Sigmoid colon (tissue), 7 donors: ENCODE measurements around the gene CPLX1. TPM values are rescaled to one million over a fixed set of nuclear protein-coding genes. Genes with fewer than 3 reads are reported as not detected.
A peak's percentile ranks its signal among the peaks of the same experiment; 100 is the strongest.

Experiments used
- DNase-seq: peaks from one replicate; pipeline ENCODE4 v3.0.0-alpha.2; 2019
- H3K27ac ChIP-seq, 4 donors: fragments of 200-600 bp; sonication (generic); one replicate each; pipeline ENCODE4 v1.5.1; 2016 to 2019; ENCODE audit warnings: mild to moderate bottlenecking in 1 of 4
- H3K27me3 ChIP-seq, 3 donors: fragments of 200-600 bp; sonication (generic); one replicate each; pipeline ENCODE4 v1.5.1; 2019; ENCODE audit warnings: mild to moderate bottlenecking in 1 of 3
- H3K36me3 ChIP-seq, 4 donors: fragments of 200-600 bp; sonication (generic); one replicate each; pipeline ENCODE4 v1.5.1; 2016 to 2019
- H3K4me1 ChIP-seq, 4 donors: fragments of 200-600 bp; sonication (generic); one replicate each; pipeline ENCODE4 v1.5.1; 2017 to 2019
- H3K4me3 ChIP-seq, 4 donors: fragments of 200-600 bp; sonication (generic); one replicate each; pipeline ENCODE4 v1.5.1; 2017 to 2019; ENCODE audit warnings: mild to moderate bottlenecking in 2 of 4, moderate library complexity in 1 of 4
- H3K9me3 ChIP-seq, 4 donors: fragments of 200-600 bp in 3 of 4; sonication (generic) in 3 of 4; one replicate each; pipeline versions ENCODE4 v1.5.1 to v1.6.1; 2013 to 2019
- CTCF ChIP-seq, 4 experiments: fragments of 450-650 bp in 3 of 4; fragments of 200-600 bp in 1 of 4; IDR thresholded peaks; one replicate each; pipeline ENCODE4 v1.5.1; 2016 to 2019; ENCODE audit warnings: antibody characterized with exemption in 4 of 4, mild to moderate bottlenecking in 3 of 4, moderate library complexity in 2 of 4
- EP300 ChIP-seq, 4 donors: sonication (generic); formaldehyde crosslinking; IDR thresholded peaks; one replicate each; pipeline ENCODE4 v1.6.1; 2017; ENCODE audit warnings: antibody characterized with exemption in 4 of 4
- POLR2A ChIP-seq, 2 donors: fragments of 450-650 bp; IDR thresholded peaks; one replicate each; pipeline ENCODE4 v1.6.1; 2016; ENCODE audit warnings: antibody characterized with exemption in 2 of 2, mild to moderate bottlenecking in 2 of 2, moderate library complexity in 2 of 2
- POLR2AphosphoS5 ChIP-seq, 4 donors: sonication (generic); formaldehyde crosslinking; IDR thresholded peaks; one replicate each; pipeline ENCODE4 v1.6.1; 2017; ENCODE audit warnings: antibody characterized with exemption in 4 of 4
- WGBS, 2 donors: extraction: QIAGEN DNeasy Blood & Tissue Kit; methylation state at CpG; one replicate each; pipeline ENCODE4 v1.1.7; 2013; 5-methylcytosine and 5-hydroxymethylcytosine counted together
- intact Hi-C: fragments of 100-400 bp; cut with DNase I; formaldehyde crosslinking; loops from one replicate; pipeline ENCODE4 v1.15.1; 2023
- polyA plus RNA-seq, 3 donors: library from polyadenylated mRNA; stranded (reverse); fragments of 200-250 nt; gene quantifications; one replicate each; pipeline ENCODE4 v1.2.3, GENCODE V29; 2013
- total RNA-seq, 4 donors: library from RNA; depleted of rRNA; stranded (reverse); fragments of >200 nt; gene quantifications; one replicate each; pipeline ENCODE4 v1.1.0, GENCODE V29; 2016
- donor health status: healthy with polysubstance abuse.
- donor health status: Bipolar disorder and iron deficiency.
- donor health status: healthy.

CPLX1 gene
- total and polyA plus RNA-seq, 7 donors = 0.23 to 3.0 (median 0.49) TPM

GRCh38 chr4:749698-750666, 75.9 kb downstream of the CPLX1 start:
- DNase-seq = no peak

GRCh38 chr4:748461-748860, 77.5 kb downstream of the CPLX1 start:
- no peak overlapping the region for H3K27ac ChIP-seq
- intact Hi-C loops = no loop called here
- H3K27me3 ChIP-seq = no peaks in the 10 kb centered on the region
- H3K4me1 ChIP-seq = peaks cover 0 to 15% (median 0%) of the 10 kb centered on the region in 4 donors
- H3K4me3 ChIP-seq = no peak overlapping the region
- H3K36me3 ChIP-seq = peaks cover 4 to 41% (median 9%) of the 10 kb centered on the region in 4 donors
- DNase-seq = no peak
- TF ChIP-seq CTCF (IDR thresholded peaks at IDR 0.05) = no peak
- no peak for TF ChIP-seq EP300 (IDR thresholded peaks at IDR 0.05)
- TF ChIP-seq POLR2AphosphoS5 (IDR thresholded peaks at IDR 0.05) = no peak
- TF ChIP-seq POLR2A (IDR thresholded peaks at IDR 0.05) = no peak
- H3K9me3 ChIP-seq = no peaks in the 10 kb centered on the region
- 95% methylated on average over 19 of the region's 19 CpGs for WGBS, 2 donors

More at GRCh38 chr4:749698-750666, 75.9 kb downstream of the CPLX1 start:
- TF ChIP-seq POLR2AphosphoS5 (IDR thresholded peaks at IDR 0.05) = peak in 1 of 4 donors; percentile 16
- no peak for TF ChIP-seq POLR2A (IDR thresholded peaks at IDR 0.05)
- Histone ChIP-seq H3K27ac (peak overlapping the region in 1 of 4 donors; percentile 20), H3K27me3 (no peaks in the 10 kb centered on the region), H3K4me3 (no peak overlapping the region), H3K4me1 (peaks cover 0 to 15% (median 0%) of the 10 kb centered on the region in 4 donors), H3K9me3 (no peaks in the 10 kb centered on the region), H3K36me3 (peaks cover 4 to 44% (median 9%) of the 10 kb centered on the region in 4 donors)
- WGBS, 2 donors = 94 to 95% methylated on average over 20 of the region's 20 CpGs
- intact Hi-C loops = no loop called here

- no peak for DNase-seq
- H3K36me3 ChIP-seq = peaks cover 4 to 36% (median 7%) of the 10 kb centered on the region in 4 donors
- no peak overlapping the region for H3K27ac ChIP-seq
- no peaks in the 10 kb centered on the region for H3K9me3 ChIP-seq
- no peaks in the 10 kb centered on the region for H3K27me3 ChIP-seq
- H3K4me3 ChIP-seq = no peak overlapping the region
- intact Hi-C loops = no loop called here
- peaks cover 0 to 15% (median 0%) of the 10 kb centered on the region in 4 donors for H3K4me1 ChIP-seq
- 95% methylated on average over 23 to 24 of the region's 34 CpGs for WGBS, 2 donors
- TF ChIP-seq POLR2A (IDR thresholded peaks at IDR 0.05) = no peak
- no peak for TF ChIP-seq EP300 (IDR thresholded peaks at IDR 0.05)
- TF ChIP-seq CTCF (IDR thresholded peaks at IDR 0.05) = no peak
Observed at GRCh38 chr4:747546-748170, 78.3 kb downstream of the CPLX1 start.

GRCh38 chr4:744212-744841, 81.6 kb downstream of the CPLX1 start:
- intact Hi-C loops = loop anchor here (5.0 kb wide), 2 partner anchors 73 to 243 kb away; partner anchors contain the start of gene IDUA
- Histone ChIP-seq H3K36me3 (peaks cover 4 to 48% (median 8%) of the 10 kb centered on the region in 4 donors), H3K9me3 (no peaks in the 10 kb centered on the region), H3K4me3 (no peak overlapping the region), H3K4me1 (no peaks in the 10 kb centered on the region), H3K27me3 (no peaks in the 10 kb centered on the region), H3K27ac (no peak overlapping the region)
- 93 to 94% methylated on average over 36 to 37 of the region's 44 CpGs for WGBS, 2 donors
- TF ChIP-seq CTCF (IDR thresholded peaks at IDR 0.05) (no peak), POLR2A (IDR thresholded peaks at IDR 0.05) (no peak), EP300 (IDR thresholded peaks at IDR 0.05) (no peak), POLR2AphosphoS5 (IDR thresholded peaks at IDR 0.05) (no peak)
- DNase-seq = no peak
